Measurements from ENCODE around the gene SEC14L2.
"Not testable (repeated sequence)": the region's sequence is repeated elsewhere in the genome, so short reads cannot be mapped to it uniquely, and the experiment has no call there.

The SEC14L2 gene

GRCh38 chr22:30426388-30427353, 29.9 kb downstream of the SEC14L2 start:
- DNase-seq (ENCODE audit: low read depth): peak; percentile 82

DNA sequence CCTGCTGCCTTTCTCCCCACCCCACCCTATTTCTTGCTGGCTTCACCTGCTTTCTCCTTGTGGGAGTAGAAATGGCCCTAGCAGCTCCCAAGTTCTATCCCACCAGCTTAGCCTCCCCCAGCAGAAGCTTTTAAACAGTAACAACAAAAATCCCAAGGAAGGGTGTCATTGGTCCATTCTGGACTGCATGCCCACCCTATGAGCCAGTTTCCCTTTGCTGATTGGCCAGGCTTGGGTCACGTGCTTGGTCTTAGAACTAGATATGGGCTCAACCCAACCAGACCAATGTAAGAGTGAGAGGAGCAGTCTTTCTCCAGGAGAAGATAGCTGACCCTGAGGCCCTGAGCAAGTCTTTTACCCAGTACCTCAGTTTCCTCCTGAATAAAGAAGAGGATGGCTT, 31.1 kb downstream of the SEC14L2 start:
- no peak for DNase-seq (ENCODE audit: low read depth)

GRCh38 chr22:30429887-30430286, 33.1 kb downstream of the SEC14L2 start:
- DNase-seq (ENCODE audit: low read depth): no peak

GRCh38 chr22:30430933-30431332, 34.1 kb downstream of the SEC14L2 start:
- DNase-seq (ENCODE audit: low read depth): no peak

DNA sequence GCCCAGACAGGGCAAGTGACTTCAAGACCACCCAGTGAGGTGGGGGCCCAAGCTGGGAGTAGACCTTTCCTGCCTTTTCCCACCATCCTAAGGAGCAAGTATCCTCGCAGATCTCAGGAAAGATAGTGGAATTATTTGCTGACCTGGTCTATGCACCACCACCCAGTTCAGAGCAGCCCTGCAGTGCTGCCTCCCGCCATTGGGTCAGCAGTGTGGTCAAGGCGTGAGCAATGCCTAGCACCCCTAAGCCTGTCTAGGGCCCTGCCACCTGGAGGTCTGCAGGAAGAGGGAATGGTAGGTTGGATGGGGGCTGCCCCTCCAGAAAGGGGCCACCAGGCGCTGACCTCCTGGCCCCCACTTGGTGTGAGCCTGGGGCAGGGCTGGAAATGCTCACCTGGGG, 35.3 kb downstream of the SEC14L2 start:
- DNase-seq (ENCODE audit: low read depth): no peak

- DNase-seq (ENCODE audit: low read depth): no peak
Observed at GRCh38 chr22:30432520-30432919, 35.7 kb downstream of the SEC14L2 start.

GRCh38 chr22:30433227-30433626, 36.4 kb downstream of the SEC14L2 start:
- DNase-seq (ENCODE audit: low read depth): no peak

- DNase-seq (ENCODE audit: low read depth): no peak
Observed at GRCh38 chr22:30433773-30434172, 37.0 kb downstream of the SEC14L2 start.

GRCh38 chr22:30434843-30435242, 38.0 kb downstream of the SEC14L2 start:
- no peak for DNase-seq (ENCODE audit: low read depth)

- DNase-seq (ENCODE audit: low read depth): peak; percentile 85
Observed at GRCh38 chr22:30435674-30436126, 38.9 kb downstream of the SEC14L2 start.

GRCh38 chr22:30436196-30436595, 39.4 kb downstream of the SEC14L2 start:
- no peak for DNase-seq (ENCODE audit: low read depth)

DNA sequence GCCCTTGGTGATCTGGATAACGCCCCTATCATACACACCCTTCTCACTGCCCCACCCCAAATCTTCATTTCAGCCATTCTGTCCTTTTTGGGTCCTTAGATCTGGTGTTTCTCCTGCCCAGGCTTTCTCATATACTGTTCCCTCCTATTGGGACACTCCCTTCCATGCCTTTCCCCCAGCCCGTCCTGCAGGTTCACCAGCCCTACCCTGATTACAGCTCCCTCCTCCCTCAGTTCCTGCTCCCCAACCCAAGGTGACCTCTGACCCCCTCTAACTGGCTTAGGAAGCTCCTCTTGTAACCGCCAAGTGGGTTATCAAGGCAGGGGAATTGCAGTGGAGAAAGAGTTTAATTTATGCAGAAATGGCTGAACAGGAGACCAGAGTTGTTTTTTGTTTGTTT, 41.7 kb downstream of the SEC14L2 start:
- DNase-seq (ENCODE audit: low read depth): no peak

DNA sequence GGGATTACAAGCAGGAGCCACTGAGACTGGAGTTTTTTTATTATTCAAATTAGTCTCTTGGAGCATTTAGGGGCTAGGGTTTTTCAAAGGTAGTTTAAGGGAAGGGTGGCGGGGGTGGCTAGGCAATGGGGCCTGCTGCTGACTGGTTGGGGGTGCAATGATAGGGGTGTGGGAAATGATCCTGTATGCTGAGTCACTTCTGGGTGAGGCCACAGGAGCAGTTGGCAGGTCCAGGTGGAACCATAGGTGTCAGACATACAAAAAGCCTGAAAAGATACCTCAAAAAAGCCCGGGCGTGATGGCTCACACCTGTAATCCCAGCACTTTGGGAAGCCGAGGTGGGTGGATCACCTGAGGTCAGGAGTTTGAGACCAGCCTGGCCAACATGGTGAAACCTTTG, 42.4 kb downstream of the SEC14L2 start:
- DNase-seq (ENCODE audit: low read depth): no peak

DNA sequence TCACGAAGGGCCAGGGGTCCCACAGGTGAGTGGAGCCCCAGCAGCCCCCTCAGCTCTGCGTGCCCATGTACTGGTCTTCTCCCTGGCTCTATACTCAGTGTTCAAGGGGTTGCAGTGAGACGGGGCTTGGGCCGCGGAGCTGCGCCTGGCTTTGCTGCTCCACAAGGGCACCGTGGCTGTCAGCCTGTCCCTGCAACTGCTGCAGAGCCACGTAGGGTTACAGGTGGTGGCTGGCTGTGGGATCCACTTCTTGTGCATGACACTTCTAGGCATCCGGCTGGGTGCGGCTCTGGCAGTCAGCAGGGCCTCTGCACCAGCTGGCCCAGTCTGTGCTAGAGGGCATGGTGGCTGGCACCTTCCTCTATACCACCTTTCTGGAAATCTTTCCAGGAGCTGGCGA, 43.0 kb downstream of the SEC14L2 start:
- DNase-seq (ENCODE audit: low read depth): no peak

GRCh38 chr22:30441088-30441487, 44.3 kb downstream of the SEC14L2 start:
- no peak for DNase-seq (ENCODE audit: low read depth)

GRCh38 chr22:30444632-30445437, 48.0 kb downstream of the SEC14L2 start:
- peak; percentile 29 for DNase-seq (ENCODE audit: low read depth)

DNA sequence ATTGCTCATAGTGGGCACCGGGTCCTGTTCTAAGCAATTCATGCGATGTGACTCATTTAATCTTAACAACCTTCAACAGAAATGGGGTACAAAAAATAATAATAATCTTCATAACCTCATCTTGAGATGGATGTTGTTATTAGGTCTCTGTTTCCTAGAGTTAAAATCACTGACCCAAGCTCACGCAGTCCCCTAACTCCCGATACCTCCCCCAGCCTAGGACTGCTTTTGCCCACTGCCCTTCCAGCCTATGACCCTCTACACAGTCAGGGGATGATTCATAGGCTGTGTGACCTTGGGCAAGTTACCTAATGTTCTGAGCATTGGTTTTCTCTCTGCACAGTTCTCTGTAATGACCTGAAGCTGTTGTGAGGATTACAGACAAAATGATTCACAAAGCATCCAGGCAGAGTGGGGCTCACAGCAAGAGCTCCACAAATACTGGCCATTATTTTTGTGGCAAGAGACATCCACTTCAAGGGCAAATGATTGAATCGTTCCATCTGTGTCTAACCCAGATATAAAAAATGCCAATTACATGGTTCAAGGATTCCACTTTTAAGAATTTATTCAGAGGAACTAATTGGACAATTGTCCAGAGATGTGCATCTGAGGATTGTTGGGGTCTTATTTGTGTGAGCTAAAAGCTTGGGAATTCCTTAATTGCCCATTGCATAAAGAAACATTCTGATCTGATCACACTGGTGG, 48.8 kb downstream of the SEC14L2 start:
- DNase-seq (ENCODE audit: low read depth): no peak

GRCh38 chr22:30447656-30448055, 50.8 kb downstream of the SEC14L2 start:
- no peak for DNase-seq (ENCODE audit: low read depth)

DNA sequence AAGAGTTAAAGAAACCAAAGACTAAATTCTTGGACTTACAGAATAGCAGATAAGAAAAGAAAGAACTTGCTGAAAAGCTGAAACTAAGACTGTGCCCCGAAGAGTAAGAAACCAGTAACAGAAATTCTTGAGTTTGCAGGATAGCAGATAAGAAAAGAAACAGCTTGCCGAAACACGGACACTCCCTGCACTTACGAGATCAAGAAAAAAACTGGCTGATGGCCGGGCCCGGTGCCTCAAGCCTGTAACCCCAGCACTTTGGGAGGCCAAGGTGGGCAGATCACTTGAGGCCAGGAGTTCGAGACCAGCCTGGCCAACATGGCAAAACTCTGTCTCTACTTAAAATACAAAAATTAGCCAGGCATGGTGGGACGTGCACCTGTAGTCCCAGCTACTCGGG, 54.7 kb downstream of the SEC14L2 start:
- not testable (repeated sequence) for DNase-seq (ENCODE audit: low read depth)

GRCh38 chr22:30452861-30453260, 56.0 kb downstream of the SEC14L2 start:
- DNase-seq (ENCODE audit: low read depth): no peak

DNA sequence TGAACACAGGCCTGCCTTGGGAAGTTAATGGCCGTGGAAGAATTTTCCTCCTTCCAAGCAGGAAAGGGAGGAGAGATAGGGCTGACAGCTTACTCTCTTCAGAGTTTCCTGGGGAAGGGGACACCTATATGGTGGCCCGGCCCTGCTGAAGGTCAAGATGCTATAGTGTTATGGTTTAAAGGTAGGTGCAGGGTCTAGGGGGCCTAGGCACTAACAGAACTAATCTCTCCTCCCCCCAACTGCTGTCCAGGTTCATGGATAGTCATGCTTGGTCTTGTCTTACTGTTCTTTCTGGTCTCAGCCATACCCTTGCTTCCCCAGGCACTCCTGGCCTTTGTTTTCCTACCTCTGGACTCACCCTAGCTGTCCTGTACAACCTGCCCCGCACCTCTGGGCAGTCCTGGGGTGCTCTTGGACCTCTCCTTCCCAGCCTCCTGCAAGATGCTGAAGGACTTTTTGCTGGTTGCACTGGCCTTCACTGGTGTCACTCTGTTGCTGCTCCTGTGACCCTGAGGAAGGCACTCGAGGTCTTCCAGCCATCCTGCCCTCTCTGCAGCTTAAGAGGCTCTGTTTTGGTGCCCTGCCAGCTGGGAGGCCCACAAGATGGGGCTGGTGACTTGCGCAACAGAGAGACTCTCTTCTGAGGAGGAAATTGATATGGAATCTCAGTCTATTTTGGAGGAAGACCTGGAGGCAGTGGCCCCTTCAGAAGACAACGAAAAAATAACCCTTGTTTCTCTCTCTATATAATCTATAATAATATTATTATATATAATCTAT, 57.1 kb downstream of the SEC14L2 start:
- DNase-seq (ENCODE audit: low read depth): no peak
